Esophagus squamous epithelium (tissue), 5 donors: ENCODE measurements around the gene TFAP2A. TPM values are rescaled to one million over a fixed set of nuclear protein-coding genes. Genes with fewer than 3 reads are reported as not detected.

Experiments
- DNase-seq: peaks from one replicate; lab custom pipeline; 2025; lab: John Stamatoyannopoulos, UW
- H3K27ac ChIP-seq, 4 donors: fragments of 200-600 bp; sonication (generic); one replicate each; pipeline ENCODE4 v1.5.1; 2016 to 2019; ENCODE audit warnings: mild to moderate bottlenecking in 1 of 4
- H3K27me3 ChIP-seq, 4 donors: fragments of 200-600 bp; sonication (generic); 1 replicate in 3 of 4; 2 replicates in 1 of 4; pipeline versions ENCODE4 v1.5.1 to v1.6.0; 2017 to 2021; ENCODE audit warnings: antibody characterized with exemption in 1 of 4
- H3K36me3 ChIP-seq, 3 donors: fragments of 200-600 bp; sonication (generic); one replicate each; pipeline ENCODE4 v1.5.1; 2016 to 2019
- H3K4me1 ChIP-seq, 3 donors: fragments of 200-600 bp; sonication (generic); one replicate each; pipeline ENCODE4 v1.5.1; 2017 to 2019
- H3K4me3 ChIP-seq, 4 donors: fragments of 200-600 bp; sonication (generic); 1 replicate in 3 of 4; 2 replicates in 1 of 4; pipeline ENCODE4 v1.5.1; 2016 to 2019; ENCODE audit warnings: mild to moderate bottlenecking in 2 of 4, moderate library complexity in 1 of 4
- H3K9me3 ChIP-seq, 3 donors: fragments of 200-600 bp; sonication (generic); one replicate each; pipeline ENCODE4 v1.5.1; 2016 to 2019
- CTCF ChIP-seq, 6 experiments: fragments of 450-650 bp in 4 of 6; fragments of 200-600 bp in 2 of 6; sonication (generic) in 2 of 6; IDR thresholded peaks; one replicate each; pipeline ENCODE4 v1.5.1; 2016 to 2019; ENCODE audit warnings: antibody characterized with exemption in 6 of 6, mild to moderate bottlenecking in 4 of 6, moderate library complexity in 4 of 6
- POLR2A ChIP-seq, 4 donors: fragments of 450-650 bp; IDR thresholded peaks; one replicate each; pipeline ENCODE4 v1.6.1; 2017; ENCODE audit warnings: antibody characterized with exemption in 4 of 4, mild to moderate bottlenecking in 4 of 4, moderate library complexity in 3 of 4
- WGBS, 2 donors: methylation state at CpG; one replicate each; pipeline ENCODE4 v1.1.5; 2018; 5-methylcytosine and 5-hydroxymethylcytosine counted together
- intact Hi-C: fragments of 100-400 bp; cut with DNase I; formaldehyde crosslinking; loops from one replicate; pipeline ENCODE4 v1.15.0; 2022
- small RNA-seq, 4 donors: library from RNA; depleted of rRNA; stranded (forward); fragments of <200 nt; gene quantifications; one replicate each; pipeline ENCODE3, GENCODE V24; 2016
- total RNA-seq, 4 donors: library from RNA; depleted of rRNA; stranded (reverse); fragments of >200 nt; gene quantifications; one replicate each; pipeline ENCODE4 v1.1.0, GENCODE V29; 2016
- donor health status: DM: yes; HTN: yes; CAD: no.

The TFAP2A gene
- total RNA-seq, 4 donors from 2014 or later, result 11.6 to 39.1 (median 29.9) TPM

DNA sequence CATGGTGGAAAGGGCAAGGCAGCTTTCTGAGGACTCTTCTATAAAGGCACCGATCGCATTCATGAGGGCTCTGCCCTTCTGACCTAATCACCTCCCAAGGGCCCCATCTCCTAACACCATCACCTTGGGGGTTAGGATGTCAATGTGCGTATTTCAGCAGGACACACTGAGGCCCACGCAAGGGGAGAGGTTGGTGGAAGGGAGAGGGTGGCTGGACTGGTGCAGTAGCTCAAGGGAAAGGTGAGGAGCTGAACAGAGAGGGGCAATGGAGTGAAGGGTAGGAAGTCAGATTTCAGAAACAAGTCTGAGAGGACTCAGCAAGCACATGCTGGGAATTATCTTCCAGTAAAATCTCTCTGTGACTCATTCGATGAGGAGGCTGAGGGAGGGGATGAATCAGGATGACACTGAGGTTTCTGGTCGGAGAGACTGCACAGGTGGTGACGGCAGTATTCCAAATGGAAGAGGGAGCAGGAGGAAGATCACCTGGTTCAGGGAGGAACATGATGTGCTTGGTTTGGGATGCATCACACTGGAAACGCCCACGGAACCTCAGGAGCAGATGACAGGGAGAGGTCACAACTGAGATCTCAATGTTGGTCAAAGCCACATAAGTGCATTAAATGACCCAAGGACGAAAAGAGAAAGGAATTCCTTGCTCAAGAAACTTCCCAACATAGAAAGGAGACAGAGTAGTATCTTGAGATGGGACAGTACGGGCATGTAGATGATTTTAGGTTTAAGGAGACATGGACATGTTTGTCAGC, 67.1 kb downstream of the TFAP2A start:
- DNase-seq, result no peak
- Histone ChIP-seq H3K36me3 (no peaks in the 10 kb centered on the region), H3K4me3 (no peak overlapping the region), H3K27ac (no peak overlapping the region), H3K9me3 (no peaks in the 10 kb centered on the region), H3K4me1 (peaks cover 0 to 20% (median 4%) of the 10 kb centered on the region in 3 donors), H3K27me3 (no peaks in the 10 kb centered on the region)
- intact Hi-C loops, result no loop called here
- 63 to 67% methylated on average over 9 to 11 of the region's 11 CpGs for WGBS, 2 donors
- TF ChIP-seq POLR2A (IDR thresholded peaks at IDR 0.05), result no peak
- no peak for TF ChIP-seq CTCF (IDR thresholded peaks at IDR 0.05)

Small RNAs within 50 kb of the gene (small RNA-seq; reads per million reads assigned to genes)
- gene MIR5689, result 0 reads per million in 4 donors

Other genes with a start within 250 kb of the TFAP2A start
- gene GCNT2, start 106.3 kb upstream of the TFAP2A start, total RNA-seq, result 10 to 100 TPM in 2 of 4 donors, 1 to 10 TPM in 2; 6.9 to 17.2 (median 8.9) TPM